ENCODE data around the gene FAM3B.

DNA sequence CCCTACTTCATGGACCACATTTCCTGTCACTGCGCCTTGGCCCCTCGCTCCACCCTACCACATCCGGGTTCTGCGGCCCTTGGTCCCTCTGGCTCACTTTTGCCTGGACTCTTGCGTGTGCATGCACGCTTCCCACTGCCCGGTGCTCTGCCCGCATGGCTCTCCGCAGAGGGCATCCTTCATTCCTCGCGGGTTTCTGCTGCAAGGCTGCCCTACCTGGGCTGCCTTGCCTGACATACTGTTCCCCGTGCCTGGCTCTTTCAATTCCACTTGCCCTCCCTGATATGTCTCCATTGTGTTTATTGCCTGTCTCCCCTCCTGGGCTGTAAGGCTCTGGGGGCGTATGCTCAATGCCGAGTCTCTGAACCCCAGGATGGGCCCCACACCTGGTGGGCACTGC is 71.7 kb downstream of the FAM3B start:
- no peak for TF ChIP-seq POLR2A (IDR thresholded peaks at IDR 0.05)
- TF ChIP-seq, protein P1, sequence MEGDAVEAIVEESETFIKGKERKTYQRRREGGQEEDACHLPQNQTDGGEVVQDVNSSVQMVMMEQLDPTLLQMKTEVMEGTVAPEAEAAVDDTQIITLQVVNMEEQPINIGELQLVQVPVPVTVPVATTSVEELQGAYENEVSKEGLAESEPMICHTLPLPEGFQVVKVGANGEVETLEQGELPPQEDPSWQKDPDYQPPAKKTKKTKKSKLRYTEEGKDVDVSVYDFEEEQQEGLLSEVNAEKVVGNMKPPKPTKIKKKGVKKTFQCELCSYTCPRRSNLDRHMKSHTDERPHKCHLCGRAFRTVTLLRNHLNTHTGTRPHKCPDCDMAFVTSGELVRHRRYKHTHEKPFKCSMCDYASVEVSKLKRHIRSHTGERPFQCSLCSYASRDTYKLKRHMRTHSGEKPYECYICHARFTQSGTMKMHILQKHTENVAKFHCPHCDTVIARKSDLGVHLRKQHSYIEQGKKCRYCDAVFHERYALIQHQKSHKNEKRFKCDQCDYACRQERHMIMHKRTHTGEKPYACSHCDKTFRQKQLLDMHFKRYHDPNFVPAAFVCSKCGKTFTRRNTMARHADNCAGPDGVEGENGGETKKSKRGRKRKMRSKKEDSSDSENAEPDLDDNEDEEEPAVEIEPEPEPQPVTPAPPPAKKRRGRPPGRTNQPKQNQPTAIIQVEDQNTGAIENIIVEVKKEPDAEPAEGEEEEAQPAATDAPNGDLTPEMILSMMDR (IDR thresholded peaks at IDR 0.05), result no peak

Measured in Peyer's patch (tissue), 4 donors.